GM18526 (cell line): ENCODE results near the gene TOR4A.

ENCODE experiments used
- POLR2A ChIP-seq: IDR thresholded peaks from 3 replicates; pipeline ENCODE4 v1.6.1; 2011; ENCODE audit not compliant: insufficient read length; ENCODE audit errors: extremely low read depth

The TOR4A gene

DNA sequence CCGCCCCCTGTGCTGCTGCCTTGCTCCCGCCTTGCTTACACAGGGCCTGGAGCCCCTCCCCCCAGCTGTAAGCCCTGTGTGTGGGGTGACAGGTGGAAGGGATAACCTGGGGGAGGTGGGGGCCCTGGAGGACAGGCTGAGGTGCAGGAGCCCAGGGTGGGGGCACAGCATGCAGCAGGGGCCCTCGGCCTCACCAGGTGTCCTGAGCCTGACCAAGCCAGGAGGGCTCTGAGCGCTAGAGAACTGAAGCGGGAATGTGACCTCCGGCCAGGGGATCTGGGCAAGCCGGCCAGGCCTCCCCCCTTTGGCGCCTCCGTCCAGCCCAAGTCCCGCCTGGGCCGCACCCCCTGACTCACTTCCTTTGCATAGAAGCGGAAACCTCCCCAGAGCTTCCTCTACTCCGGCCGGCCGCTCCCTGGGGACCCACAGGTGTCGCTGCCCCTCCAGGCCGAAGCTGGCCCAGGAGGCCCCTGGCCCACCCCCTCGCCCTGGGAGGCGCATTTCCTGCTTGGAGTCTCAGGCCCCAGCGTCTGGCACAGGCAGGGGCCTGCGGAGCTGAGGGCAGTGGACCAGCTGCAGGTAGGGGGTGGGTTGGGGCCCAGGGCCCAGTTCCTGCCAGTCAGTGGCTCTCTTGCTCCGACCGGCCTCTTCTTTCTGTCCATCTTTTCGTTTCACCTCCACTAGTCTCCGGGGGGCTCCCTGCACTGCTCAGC is at the start of gene TOR4A:
Gene TOR4A (plus strand): TSS at position 398 of the 713 bp plus-strand sequence. CDS start 964 bp downstream, outside the sequence.
- TF ChIP-seq POLR2A, result peak; percentile 52

DNA sequence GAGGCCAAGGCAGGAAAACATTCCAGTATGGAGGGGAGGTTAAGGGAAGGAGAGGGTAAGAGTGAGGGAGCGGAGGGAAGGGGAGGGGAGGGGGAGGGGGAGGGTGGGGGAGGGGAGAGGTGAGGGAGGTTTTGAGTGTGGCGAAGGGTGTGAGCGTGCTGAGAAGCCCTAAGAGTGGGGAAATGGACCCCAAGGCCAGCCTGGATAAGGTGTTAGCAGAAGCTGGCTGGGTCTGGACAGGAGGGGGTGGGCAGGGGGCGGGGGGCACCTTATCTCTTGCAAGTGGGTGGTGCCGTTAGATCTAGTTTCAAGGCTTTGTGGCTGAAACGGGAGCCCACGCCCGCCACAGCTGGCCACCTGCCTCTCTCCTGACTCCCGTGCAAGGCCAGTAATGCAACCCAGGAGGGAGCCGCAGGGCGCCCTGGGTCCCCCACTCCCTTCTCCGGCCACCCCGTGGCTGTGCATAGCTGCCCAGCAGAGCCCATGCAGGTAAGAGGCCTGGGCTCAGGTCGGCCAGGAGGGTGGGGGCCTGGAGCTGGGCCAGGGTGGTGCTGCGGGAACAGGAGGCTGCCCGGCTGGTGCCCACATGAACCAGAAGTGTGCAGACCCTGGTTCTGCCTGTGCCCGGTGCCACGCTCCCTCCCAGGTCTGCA is 49.5 kb upstream of the TOR4A start:
- no peak for TF ChIP-seq POLR2A

DNA sequence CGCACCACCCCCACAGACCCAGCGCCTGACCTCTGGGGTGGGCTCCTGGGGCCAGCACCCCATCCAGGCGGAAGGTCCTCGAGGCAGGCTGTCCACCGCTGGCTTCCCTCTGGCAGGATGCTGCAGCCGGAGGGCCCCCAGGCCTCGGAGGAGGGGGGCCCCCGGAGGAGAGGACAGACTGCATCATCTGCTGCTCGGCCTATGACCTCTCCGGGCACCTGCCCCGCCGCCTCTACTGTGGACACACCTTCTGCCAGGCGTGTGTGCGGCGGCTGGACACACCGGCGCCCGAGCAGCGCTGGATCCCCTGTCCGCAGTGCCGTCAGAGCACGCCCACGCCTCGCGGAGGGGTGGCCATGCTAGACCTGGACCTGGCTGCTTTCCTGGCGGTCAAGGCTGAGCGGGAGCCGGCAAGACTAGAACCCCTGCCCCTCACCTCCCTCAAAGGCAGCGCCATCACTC is 49.0 kb upstream of the TOR4A start:
- TF ChIP-seq POLR2A, result no peak

DNA sequence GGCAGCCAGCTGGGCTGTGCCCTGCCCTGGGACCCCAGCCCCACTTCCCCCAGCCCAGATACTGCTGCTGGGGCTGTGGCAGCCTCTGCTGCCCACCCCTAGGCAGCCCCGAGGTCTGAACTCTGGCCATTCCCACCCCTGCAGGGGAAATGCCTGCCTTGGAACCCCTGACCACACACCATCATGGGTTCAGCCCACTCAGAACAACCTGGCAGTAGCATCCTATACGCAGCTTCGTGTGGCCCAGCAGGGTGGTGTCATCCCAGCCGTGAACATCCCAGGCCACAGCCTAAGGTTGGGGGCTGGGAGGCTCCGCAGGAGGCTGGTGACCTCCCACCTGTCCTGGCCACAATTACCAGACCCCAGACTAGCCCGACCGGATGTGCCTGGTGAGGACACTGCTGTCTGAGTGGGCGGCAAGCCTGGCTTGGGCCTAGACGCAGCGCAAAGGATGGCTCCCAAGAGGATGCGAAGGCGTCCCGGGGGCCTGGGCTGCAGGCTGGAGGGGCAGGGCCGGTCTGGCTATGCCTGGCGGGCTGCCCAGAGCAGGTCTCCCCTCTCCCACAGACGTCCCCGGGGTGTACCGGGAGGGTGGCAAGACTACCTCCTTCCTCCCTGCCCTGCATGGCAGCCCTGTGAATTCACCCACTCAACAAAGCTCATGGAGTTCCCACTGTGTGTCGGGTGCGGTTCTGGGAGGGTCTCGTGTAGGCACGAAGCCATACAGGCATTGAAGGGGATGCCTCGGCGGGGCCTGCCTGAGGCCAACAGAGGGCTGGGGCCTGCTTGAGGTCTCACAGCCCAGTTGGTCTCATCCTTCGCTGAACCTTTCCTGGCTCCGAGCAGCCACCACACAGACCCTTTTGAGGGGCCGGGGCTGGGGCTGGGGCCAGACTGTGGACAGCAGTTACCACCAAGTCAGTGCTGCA is 48.3 kb upstream of the TOR4A start:
- no peak for TF ChIP-seq POLR2A

DNA sequence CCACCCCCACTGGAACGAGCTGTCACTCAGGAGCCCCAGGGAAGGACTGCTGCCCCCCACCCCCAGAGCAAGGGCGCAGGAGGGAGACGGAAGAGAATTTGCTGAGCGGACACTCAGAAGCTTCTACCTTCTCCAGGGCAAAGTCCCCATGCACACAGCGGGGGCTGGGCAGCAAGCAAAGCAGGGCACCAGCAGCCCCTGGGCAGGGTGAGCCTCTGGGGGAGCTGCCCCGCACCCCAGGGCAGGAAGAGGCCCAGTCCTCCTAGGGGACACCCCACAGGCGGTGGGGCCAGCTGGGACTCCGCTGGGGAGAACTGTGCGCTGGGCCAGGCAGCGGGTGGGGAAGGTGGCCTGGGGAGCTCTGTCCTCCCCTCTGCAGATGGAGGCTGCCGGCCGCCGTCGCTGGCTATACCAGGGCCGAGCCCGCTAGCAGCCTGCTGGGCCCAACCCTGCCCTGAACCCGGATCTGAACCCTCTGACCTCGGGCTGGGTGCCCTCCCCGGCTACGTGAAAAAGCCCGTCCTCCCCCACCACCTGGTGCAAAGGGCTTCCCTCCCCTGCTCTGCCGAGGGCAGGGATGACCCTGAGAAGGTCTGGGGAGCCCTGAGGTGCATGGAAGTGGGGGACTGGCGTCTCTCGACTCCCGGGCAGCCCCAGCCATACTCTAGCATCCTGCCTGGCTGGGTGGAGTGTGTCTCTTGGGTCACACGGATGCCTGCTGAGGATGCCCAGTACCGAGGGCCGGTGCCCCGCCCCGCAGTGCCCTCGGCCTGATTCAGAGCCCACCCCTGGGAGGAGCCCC is 47.4 kb upstream of the TOR4A start:
- TF ChIP-seq POLR2A, result no peak

DNA sequence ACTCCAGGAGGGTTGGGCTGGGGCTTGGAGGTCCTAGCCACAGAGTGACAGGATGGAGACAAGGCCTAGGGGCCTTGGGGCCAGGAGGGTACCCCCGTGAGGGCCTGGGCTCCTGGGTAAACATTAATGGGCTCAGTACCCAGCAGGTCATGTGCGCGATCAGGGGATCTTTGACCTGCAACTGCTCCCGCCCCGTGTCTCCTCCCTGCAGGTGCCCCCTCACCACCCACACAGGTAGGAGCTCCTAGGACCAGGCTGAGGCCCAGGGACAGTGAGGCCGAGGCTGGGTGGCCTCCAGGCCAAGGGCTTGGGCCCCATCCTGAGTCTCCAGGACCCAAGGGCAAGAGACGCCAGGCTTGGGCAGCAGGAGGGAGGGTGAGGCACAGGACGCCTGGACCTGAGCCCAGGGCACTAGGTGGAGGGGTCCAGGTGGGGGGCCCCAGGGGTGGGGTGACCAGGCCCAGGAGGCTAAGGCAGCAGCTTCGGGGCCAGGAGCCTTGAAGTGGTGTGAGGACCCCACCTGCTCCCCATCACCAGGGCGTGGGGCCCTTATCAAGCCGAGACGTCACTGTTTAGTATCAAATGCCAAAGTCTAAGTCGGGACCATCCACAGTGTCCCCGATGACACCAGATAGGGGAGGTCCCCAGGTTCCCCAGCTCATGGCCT is 46.7 kb upstream of the TOR4A start, which contains the start of gene SLC34A3:
Gene SLC34A3 (plus strand): TSS at position 197 of the 667 bp plus-strand sequence. CDS start 802 bp downstream, outside the sequence.
- TF ChIP-seq POLR2A, result no peak

DNA sequence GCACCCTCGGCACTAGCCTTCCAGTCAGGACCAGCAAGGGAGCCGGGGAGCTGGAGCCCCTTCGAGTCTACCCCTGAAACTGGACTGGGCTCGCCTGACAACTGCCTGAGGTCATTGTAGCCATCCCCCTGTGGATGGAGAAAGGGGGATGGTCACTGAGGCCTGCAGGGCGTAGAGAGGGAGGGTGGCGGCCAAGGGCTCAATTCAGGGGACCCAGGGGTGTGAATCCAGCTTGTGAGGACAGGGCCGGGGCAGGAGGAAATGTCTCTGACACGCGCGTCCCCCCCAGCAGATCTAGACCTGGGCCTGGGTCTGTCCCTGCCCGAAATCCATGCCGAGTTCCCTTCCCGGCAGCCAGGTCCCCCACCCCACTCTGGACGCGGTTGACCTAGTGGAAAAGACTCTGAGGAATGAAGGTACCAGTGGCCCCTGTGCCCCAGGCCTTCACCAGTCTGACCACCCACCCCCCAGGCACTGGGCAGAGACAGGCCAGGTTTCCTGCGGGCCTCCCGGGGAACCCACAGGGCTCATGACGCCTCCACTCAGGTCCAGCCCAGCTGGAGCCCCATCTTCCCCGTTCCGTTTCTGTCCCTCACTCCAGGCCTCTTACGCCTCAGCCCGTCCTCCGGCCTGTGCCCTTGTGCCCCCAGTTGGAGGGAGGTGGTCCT is 46.0 kb upstream of the TOR4A start:
- no peak for TF ChIP-seq POLR2A

DNA sequence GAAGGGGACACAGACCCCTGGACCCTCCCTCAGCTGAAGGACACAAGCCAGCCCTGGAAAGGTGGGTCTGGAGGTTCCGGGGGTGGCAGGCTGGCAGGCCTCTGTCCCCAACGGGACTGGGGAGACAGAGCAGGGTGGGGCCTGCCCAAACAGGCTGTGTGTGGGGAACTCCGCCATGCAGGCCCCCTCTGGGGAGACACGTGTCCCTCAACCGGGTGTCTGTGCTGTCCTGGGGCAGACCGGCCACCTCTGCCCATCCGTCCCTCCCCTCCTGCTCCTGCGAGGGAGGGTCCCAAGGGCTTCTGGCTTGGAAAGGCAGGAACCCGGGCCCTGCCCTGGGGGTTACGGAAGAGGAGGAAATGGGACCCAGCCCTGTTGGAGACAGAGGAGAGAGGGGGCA is 45.4 kb upstream of the TOR4A start:
- TF ChIP-seq POLR2A, result no peak

DNA sequence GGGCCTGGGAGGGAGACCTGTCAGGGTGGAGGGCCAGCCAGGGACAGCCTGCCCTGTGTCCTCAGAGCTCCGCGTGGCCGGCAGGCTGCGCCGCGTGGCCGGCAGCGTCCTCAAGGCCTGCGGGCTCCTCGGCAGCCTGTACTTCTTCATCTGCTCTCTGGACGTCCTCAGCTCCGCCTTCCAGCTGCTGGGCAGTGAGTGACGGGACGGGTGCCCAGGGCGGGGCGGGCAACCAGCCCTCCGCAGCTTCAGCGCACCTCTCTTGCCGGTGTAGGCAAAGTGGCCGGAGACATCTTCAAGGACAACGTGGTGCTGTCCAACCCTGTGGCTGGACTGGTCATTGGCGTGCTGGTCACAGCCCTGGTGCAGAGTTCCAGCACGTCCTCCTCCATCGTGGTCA is 45.0 kb upstream of the TOR4A start:
- no peak for TF ChIP-seq POLR2A

DNA sequence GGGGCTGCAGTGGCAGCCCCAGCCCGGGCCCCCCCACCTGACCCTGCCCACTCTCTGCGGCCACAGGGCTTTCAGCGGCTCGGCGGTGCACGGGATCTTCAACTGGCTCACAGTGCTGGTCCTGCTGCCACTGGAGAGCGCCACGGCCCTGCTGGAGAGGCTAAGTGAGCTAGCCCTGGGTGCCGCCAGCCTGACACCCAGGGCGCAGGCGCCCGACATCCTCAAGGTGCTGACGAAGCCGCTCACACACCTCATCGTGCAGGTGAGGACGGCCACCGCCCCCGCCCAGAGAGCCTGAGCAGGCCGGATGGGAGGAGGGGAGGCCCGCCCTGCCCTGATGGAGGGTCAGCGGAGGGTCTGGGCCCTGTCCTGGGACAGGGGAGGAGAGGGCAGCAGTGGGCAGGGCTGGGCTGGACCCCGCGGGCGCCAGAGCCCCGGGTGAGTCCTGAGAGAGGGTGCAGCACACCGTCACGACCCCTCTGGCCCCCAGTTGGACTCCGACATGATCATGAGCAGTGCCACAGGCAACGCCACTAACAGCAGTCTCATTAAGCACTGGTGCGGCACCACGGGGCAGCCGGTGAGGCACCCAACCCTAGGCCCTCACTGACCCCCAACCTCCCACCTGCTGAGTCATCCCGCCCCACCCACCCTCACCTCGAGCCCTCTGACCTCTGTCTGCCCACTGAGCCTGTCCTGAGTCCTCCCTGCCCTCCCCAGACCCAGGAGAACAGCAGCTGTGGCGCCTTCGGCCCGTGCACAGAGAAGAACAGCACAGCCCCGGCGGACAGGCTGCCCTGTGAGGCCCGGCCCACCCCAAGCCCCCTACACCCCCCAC is 44.2 kb upstream of the TOR4A start:
- TF ChIP-seq POLR2A, result no peak

DNA sequence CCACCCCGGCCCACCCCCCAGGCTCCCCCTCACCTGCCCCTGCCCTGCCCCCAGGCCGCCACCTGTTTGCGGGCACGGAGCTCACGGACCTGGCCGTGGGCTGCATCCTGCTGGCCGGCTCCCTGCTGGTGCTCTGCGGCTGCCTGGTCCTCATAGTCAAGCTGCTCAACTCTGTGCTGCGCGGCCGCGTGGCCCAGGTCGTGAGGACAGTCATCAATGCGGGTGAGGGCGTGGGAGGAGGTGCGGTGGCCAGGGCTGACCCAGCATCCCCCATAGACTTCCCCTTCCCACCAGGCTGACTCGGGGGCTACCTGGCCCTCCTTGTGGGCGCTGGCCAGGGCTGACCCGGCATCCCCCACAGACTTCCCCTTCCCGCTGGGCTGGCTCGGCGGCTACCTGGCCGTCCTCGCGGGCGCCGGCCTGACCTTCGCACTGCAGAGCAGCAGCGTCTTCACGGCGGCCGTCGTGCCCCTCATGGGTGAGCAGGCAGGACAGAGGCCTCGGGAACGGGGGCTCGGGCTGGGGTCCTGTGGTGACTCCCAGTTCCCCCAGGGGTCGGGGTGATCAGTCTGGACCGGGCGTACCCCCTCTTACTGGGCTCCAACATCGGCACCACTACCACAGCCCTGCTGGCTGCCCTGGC is 43.4 kb upstream of the TOR4A start:
- TF ChIP-seq POLR2A, result no peak

DNA sequence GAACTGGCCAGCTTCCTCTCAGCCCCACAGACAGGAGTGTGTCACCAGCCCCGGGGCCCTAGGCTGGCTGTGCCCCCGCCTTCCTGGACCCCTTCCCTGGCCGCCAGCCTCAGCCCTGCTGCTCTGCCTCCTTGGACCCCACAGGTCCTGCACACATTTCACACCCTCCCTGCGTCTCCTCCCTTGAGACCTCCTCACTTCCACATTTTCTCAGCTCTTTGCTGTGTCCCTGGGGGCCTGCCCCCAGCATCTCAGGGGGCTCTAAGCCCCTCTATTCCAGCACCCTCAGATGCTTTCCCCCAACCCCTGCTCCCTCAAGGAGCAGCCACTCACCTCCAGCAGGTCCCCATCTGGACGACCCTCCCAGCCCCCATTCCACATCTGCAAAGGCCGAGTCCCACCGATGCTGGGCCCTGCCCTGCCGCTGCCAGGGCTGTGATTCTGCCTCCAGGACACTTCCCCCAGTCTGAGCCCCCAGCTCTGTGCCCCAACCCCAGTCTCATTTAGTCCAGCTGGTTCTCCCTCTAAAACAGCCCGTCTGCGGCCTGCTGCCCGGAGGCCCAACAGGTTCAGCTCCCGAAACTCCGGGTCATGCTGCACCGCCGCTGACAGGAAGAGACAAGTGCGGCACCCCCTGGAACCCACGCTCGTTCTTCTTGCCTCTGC is 42.6 kb upstream of the TOR4A start:
- no peak for TF ChIP-seq POLR2A
